KOPT-K1 (cell line): ENCODE results near the gene SYDE2.
"Not testable (repeated sequence)": the region's sequence is repeated elsewhere in the genome, so short reads cannot be mapped to it uniquely, and the experiment has no call there.

Experiments
- H3K27ac ChIP-seq: fragments of 200-600 bp; sonication (generic); 2 replicates; pipeline ENCODE4 v1.5.1; 2016; ENCODE audit warnings: antibody characterized with exemption, mild to moderate bottlenecking, low read depth, low read length; ENCODE audit not compliant: poor library complexity, severe bottlenecking
- H3K36me3 ChIP-seq: fragments of 200-600 bp; sonication (generic); 2 replicates; pipeline ENCODE4 v1.5.1; 2017; ENCODE audit warnings: antibody characterized with exemption, mild to moderate bottlenecking, low read length, moderate library complexity; ENCODE audit not compliant: insufficient read depth
- H3K9me3 ChIP-seq: fragments of 200-600 bp; sonication (generic); 2 replicates; pipeline ENCODE4 v1.5.1; 2017; ENCODE audit warnings: antibody characterized with exemption, low read length, mild to moderate bottlenecking; ENCODE audit not compliant: insufficient read depth, poor library complexity, severe bottlenecking

Gene SYDE2, protein sequence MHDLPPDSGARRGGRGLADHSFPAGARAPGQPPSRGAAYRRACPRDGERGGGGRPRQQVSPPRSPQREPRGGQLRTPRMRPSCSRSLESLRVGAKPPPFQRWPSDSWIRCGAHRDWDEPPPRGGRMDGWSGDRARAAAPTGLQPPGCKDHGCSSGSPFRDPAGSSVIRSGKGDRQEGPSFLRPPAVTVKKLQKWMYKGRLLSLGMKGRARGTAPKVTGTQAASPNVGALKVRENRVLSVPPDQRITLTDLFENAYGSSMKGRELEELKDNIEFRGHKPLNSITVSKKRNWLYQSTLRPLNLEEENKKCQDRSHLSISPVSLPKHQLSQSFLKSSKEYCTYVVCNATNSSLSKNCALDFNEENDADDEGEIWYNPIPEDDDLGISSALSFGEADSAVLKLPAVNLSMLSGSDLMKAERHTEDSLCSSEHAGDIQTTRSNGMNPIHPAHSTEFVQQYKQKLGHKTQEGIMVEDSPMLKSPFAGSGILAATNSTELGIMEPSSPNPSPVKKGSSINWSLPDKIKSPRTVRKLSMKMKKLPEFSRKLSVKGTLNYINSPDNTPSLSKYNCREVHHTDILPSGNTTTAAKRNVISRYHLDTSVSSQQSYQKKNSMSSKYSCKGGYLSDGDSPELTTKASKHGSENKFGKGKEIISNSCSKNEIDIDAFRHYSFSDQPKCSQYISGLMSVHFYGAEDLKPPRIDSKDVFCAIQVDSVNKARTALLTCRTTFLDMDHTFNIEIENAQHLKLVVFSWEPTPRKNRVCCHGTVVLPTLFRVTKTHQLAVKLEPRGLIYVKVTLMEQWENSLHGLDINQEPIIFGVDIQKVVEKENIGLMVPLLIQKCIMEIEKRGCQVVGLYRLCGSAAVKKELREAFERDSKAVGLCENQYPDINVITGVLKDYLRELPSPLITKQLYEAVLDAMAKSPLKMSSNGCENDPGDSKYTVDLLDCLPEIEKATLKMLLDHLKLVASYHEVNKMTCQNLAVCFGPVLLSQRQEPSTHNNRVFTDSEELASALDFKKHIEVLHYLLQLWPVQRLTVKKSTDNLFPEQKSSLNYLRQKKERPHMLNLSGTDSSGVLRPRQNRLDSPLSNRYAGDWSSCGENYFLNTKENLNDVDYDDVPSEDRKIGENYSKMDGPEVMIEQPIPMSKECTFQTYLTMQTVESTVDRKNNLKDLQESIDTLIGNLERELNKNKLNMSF

DNA sequence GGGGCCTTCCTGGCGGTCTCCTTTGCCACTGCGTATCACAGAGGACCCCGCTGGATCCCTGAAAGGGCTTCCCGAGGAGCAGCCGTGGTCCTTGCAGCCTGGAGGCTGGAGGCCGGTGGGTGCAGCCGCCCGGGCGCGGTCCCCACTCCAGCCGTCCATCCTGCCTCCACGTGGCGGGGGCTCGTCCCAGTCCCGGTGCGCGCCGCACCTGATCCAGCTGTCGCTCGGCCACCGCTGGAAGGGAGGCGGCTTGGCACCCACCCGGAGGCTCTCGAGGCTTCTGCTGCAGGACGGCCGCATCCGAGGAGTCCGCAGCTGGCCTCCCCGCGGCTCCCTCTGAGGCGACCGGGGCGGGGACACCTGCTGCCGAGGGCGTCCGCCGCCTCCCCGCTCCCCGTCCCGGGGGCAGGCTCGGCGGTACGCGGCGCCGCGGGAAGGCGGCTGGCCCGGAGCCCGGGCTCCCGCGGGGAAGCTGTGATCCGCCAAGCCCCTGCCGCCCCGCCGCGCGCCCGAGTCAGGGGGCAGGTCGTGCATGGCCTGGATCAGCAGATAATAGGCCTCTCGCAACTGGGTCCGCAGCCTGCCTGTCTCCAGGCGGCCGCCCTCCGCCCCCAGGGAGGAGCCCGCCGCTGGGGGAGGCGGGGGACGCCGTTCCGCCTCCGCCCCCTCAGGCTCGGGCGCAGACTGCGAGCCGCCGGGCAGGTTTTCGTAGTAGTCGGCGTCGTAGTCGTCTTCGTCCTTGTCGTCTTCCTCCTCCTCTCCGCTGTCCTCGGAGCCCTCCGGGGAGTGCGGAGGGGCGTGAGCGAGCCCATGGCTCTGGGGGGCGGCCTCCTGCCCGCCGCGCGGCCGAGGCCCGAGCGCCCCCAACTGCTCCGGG lies at the start of gene SYDE2:
SYDE2 (minus strand) TSS at position 554 of the 877 bp plus-strand sequence; CDS start at position 534, 20 bp downstream.
- no peaks in the 10 kb centered on the region for H3K9me3 ChIP-seq
- no peaks in the 10 kb centered on the region for H3K36me3 ChIP-seq
- H3K27ac ChIP-seq: peak within 1 kb of the TSS; percentile 63

DNA sequence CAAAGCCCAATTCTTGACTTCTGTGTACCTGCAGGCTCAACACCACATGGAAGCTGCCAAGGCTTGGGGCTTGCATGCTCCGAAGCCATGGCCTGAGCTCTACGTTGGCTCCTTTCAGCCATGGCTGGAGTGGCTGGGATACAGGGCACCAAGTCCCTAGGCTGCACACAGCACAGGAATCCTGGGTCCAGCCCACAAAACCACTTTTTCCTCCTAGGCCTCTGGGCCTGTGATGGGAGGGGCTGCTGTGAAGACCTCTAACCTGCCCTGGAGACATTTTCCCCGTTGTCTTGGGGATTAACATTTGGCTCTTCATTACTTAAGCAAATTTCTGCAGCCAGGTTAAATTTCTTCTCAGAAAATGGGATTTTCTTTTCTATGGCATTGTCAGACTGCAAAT lies 48.2 kb upstream of the SYDE2 start:
- H3K27ac ChIP-seq: not testable (repeated sequence)
- H3K36me3 ChIP-seq: peaks cover 44% of the 10 kb centered on the region
- H3K9me3 ChIP-seq: peaks cover 14% of the 10 kb centered on the region

DNA sequence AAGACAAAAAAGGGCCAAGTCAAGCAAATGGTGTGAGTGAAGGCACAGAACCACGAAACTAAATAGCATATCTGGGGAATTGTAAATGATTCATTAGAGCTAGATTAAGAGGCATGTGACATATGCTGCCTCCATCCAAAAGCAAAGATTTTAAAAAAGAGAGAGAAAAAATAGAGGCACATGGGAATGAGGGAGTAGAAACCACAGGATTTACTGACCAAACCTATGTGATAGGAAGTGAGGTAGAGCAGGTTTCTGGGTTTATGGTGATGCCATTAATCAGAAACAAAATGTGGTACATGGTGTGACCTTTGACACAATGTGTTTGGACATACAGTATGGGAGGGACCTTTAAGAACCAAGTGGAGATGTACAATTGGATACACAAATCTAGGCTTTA lies 45.1 kb upstream of the SYDE2 start:
- H3K36me3 ChIP-seq: peaks cover 13% of the 10 kb centered on the region
- no peak overlapping the region for H3K27ac ChIP-seq
- peaks cover 14% of the 10 kb centered on the region for H3K9me3 ChIP-seq

DNA sequence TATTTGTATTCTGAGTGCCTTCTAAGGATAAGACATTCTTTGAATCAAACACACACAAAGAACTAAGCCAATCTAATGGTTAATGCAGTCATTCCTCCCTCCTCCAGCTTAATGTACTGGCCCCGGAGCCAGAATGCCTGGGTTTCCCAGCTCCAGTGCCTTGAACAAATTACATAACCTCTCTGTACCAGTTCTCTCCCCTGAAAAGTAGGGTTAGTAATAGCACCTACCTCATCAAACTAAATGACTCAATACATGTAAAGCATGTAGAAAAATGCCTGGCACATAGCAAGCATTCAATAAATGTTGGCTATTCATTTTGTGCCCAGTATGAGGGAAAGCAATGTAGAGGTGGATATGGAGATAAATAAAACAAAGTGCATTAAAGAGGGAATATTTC lies 44.6 kb upstream of the SYDE2 start:
- peaks cover 8% of the 10 kb centered on the region for H3K36me3 ChIP-seq
- peaks cover 14% of the 10 kb centered on the region for H3K9me3 ChIP-seq
- no peak overlapping the region for H3K27ac ChIP-seq

DNA sequence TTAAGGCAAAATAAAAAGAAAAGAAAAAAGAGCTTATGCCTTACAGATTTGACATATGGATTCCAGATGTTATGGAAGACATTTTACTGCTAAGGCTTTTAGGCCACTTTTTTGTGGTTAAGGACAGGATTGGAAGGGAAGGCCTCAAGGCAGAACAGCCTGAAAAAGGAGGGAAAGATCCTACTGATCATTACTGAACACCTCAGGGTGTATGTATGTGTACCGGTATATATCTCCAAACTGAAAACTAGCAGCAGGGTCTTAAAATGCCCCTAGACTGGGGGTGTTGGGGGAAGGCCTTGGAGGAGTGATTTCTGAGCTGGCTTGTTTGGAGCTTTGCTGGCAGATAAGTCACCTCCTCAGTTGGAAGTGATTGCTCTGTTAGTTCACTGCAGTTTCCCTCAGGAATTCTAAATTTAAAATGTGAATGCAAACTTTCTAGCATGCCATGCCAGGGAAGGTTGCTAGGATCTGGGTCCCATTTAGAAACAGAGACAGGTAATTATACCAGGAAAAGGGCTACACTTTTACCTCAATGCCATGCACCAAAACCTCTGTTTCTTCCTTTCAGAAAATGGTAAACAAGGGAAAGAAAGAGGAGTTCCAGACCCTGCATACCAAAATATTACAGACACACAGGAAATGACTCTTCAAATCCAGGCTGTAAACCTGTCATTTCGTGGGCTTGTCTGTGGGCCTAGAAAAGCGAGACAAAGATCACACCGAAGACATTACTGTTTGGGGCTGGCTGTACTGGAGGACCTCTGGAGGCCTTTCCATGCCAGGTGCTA lies 43.6 kb upstream of the SYDE2 start:
- H3K36me3 ChIP-seq: no peaks in the 10 kb centered on the region
- H3K9me3 ChIP-seq: peaks cover 10% of the 10 kb centered on the region
- no peak overlapping the region for H3K27ac ChIP-seq

DNA sequence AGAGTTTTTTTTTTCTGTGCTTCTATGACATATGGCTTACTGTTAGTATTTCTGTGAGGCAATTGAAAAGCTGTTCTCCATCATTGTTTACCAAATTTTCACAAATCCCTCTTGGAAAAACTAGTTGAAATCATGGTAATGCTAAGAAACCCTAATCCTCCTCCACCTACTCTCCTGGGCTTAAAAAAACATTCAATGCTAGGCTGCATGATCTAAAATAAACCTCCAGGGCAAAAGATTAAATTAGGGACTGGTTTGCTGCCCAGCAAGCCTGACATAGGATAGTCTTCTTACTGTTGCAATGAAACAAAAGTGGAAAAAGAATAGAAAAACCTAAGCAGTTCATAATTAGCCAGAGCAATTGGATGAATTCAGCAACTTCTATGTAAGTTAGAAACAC lies 42.6 kb upstream of the SYDE2 start:
- H3K27ac ChIP-seq: no peak overlapping the region
- no peaks in the 10 kb centered on the region for H3K9me3 ChIP-seq
- no peaks in the 10 kb centered on the region for H3K36me3 ChIP-seq

DNA sequence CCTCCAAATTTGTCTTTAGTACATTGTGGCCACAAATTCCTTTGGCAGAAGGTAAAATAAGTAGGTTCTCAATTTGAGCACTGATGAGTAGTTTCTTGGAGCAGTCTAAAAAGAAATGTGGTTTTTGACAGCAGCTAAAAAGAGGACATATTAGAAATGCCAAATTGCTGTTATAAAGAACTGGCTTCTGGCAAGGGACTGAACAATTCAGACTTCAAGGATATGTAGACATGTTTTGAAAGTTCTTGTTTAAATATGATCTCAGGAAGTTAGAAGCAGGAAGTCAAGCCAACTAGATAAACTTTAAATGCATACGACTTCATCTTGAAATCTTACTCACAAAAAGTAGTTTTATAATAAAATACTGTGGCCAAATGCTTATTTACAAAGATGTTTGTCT lies 39.8 kb upstream of the SYDE2 start:
- no peak overlapping the region for H3K27ac ChIP-seq
- no peaks in the 10 kb centered on the region for H3K9me3 ChIP-seq
- no peaks in the 10 kb centered on the region for H3K36me3 ChIP-seq

DNA sequence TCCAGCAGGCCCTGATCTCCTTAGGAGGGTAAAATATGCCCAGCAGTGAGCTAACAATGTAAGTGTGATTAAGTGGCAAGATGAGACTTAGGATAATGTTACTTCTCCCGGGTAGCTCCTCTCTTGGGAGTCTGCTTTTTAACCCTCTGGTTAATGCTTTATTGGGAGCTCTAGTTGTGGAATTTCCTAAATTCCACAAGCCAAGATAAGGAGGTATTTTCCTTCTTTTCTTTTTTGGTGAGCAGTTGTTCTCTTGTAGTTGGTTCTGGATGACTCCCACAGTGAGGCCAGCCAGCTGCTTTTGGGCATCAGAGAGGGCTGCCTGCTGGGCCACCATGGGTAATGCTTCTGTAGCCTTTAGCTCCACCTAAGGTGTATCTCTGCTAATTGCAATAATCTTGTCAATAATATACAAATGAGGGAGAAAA lies 39.4 kb upstream of the SYDE2 start:
- Histone ChIP-seq H3K9me3 (no peaks in the 10 kb centered on the region), H3K36me3 (no peaks in the 10 kb centered on the region), H3K27ac (no peak overlapping the region)

DNA sequence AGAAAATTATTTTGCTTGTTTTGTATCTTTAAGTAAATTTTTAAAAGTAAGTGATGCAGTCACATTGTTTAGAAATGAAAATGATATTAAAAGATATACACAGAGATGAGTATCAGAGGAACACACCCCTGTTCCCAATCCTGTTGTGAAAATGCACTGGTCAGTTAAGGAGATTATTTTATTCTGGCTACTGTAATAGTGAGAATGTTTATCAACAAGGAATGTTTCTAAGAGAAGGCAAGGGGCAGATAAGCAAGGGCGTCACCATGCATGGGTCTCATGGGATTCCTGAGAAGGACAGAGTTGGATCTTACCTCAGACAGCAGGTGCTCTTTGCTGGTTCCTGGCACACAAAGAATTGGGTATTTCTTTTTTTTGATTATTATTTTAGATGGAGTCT lies 36.8 kb upstream of the SYDE2 start:
- Histone ChIP-seq H3K36me3 (no peaks in the 10 kb centered on the region), H3K27ac (no peak overlapping the region), H3K9me3 (no peaks in the 10 kb centered on the region)

DNA sequence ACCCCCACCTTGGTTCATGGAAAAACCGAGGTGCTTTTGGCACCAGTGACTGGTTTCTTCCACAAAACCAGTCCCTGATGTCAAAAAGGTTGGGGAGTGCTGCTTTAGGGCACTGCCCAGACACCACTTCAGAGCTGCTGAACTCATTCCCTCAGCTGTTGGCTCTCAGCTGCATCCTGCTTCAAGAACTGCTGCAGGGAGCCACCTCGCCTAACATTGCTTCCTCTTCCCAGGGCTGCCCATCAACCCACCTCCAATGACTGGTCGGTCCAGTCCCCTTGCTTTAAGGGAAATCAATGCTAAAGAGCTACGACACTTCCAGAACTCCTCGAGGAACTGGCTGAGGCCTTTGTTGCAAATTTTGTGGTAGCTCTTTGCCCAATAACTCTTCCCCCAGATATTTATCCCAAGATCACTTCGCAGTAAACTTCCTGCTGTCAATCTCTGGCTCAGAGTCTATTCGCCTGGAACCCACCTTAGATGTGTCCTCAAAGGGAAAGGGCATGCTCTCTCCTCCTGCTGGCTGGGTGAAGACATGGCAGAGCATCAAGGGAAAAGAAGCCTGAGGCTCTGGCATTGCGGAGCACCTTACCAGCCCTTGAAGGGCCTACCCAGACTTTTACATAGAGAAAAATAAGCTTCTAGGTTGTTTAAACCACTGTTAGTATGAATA lies 29.6 kb upstream of the SYDE2 start:
- Histone ChIP-seq H3K9me3 (no peaks in the 10 kb centered on the region), H3K36me3 (no peaks in the 10 kb centered on the region), H3K27ac (no peak overlapping the region)

DNA sequence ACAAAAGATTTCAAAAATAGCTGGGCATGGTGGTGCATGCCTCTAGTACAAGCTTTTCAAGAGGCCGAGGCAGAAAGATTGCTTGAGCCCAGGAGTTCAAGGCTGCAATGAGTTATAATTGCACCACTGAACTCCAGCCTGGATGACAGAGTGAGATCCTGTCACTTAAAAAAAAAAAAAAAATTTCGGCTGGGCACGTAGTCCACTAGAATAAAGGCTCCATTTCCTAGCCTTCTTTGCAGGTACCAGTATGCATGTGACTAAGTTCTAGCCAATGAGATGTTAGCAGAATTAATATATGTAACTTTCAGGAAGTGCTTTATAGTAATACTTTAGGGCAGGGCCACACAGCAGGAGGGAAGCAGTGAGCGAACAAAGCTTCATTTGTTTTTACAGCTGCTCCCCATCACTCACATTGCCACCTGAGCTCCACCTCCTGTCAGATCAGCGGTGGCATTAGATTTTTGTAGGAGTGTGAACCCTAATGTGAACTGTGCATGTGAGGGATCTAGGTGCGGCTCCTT lies 28.8 kb upstream of the SYDE2 start:
- H3K27ac ChIP-seq: no peak overlapping the region
- H3K36me3 ChIP-seq: no peaks in the 10 kb centered on the region
- H3K9me3 ChIP-seq: no peaks in the 10 kb centered on the region

DNA sequence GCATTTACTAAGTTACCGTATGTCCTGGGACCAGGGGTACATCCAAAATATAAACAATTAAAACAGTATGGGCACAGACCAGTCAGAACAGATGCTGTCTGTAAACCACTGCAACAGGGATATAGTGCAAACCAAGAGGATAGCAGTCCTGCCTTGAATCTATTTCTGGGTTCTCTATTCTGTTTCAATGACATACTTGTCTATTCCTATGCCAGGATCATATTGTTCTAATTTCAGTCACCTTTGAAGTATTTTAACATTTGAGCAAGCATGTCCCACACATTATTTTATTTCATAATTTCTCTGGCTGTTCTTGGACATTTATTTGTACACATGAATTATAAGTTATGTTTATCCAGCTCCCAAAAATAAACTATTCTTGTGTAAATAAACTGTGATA lies 28.2 kb upstream of the SYDE2 start:
- H3K9me3 ChIP-seq: no peaks in the 10 kb centered on the region
- no peak overlapping the region for H3K27ac ChIP-seq
- H3K36me3 ChIP-seq: no peaks in the 10 kb centered on the region
